Esophagus muscularis mucosa (tissue), 3 donors: ENCODE results near the gene ULK1.

Source experiments
- POLR2A ChIP-seq: fragments of 450-650 bp; IDR thresholded peaks from one replicate; pipeline ENCODE4 v1.6.1; 2017; ENCODE audit warnings: antibody characterized with exemption, moderate library complexity, mild to moderate bottlenecking, low read depth
- TF ChIP-seq, protein P1 (sequence below), 3 experiments: fragments of 200-600 bp in 2 of 3; fragments of 450-650 bp in 1 of 3; sonication (generic) in 2 of 3; IDR thresholded peaks; one replicate each; pipeline ENCODE4 v1.5.1; 2017 to 2019; ENCODE audit warnings: antibody characterized with exemption in 3 of 3, mild to moderate bottlenecking in 2 of 3, moderate library complexity in 1 of 3

DNA sequence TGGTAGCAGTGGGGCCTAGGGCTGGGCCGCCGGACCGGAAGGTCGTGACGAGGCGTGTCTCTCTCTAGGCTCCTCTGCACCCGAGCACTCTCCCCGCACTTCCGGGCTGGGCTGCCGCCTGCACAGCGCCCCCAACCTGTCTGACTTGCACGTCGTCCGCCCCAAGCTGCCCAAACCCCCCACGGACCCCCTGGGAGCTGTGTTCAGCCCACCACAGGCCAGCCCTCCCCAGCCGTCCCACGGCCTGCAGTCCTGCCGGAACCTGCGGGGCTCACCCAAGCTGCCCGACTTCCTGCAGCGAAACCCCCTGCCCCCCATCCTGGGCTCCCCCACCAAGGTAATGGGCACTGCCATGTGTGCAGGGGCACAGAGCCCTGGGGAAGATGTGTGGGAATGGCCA, 21.4 kb downstream of the ULK1 start:
- TF ChIP-seq, protein P1, sequence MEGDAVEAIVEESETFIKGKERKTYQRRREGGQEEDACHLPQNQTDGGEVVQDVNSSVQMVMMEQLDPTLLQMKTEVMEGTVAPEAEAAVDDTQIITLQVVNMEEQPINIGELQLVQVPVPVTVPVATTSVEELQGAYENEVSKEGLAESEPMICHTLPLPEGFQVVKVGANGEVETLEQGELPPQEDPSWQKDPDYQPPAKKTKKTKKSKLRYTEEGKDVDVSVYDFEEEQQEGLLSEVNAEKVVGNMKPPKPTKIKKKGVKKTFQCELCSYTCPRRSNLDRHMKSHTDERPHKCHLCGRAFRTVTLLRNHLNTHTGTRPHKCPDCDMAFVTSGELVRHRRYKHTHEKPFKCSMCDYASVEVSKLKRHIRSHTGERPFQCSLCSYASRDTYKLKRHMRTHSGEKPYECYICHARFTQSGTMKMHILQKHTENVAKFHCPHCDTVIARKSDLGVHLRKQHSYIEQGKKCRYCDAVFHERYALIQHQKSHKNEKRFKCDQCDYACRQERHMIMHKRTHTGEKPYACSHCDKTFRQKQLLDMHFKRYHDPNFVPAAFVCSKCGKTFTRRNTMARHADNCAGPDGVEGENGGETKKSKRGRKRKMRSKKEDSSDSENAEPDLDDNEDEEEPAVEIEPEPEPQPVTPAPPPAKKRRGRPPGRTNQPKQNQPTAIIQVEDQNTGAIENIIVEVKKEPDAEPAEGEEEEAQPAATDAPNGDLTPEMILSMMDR (IDR thresholded peaks at IDR 0.05) = no peak
- no peak for TF ChIP-seq POLR2A
